BLaER1 (cell line): ENCODE measurements around the gene MTA3.
"Not testable (repeated sequence)": the region's sequence is repeated elsewhere in the genome, so short reads cannot be mapped to it uniquely, and the experiment has no call there.

Source experiments
- H3K27ac ChIP-seq: shearing (Covaris generic); formaldehyde crosslinking; 2 replicates; pipeline ENCODE4 v1.8.1; 2022
- H3K27me3 ChIP-seq: shearing (Covaris generic); formaldehyde crosslinking; 2 replicates; pipeline ENCODE4 v1.8.1; 2022
- H3K36me3 ChIP-seq: shearing (Covaris generic); formaldehyde crosslinking; 2 replicates; pipeline ENCODE4 v1.8.1; 2022
- H3K4me1 ChIP-seq: shearing (Covaris generic); formaldehyde crosslinking; 2 replicates; pipeline ENCODE4 v1.8.1; 2022
- H3K4me2 ChIP-seq: shearing (Covaris generic); formaldehyde crosslinking; 2 replicates; pipeline ENCODE4 v1.8.1; 2022
- H3K4me3 ChIP-seq: shearing (Covaris generic); formaldehyde crosslinking; 2 replicates; pipeline ENCODE4 v1.8.1; 2022
- H3K9ac ChIP-seq: shearing (Covaris generic); formaldehyde crosslinking; 2 replicates; pipeline ENCODE4 v1.8.1; 2022
- H3K9me3 ChIP-seq: shearing (Covaris generic); formaldehyde crosslinking; 2 replicates; pipeline ENCODE4 v1.8.1; 2022
- H4K20me1 ChIP-seq: shearing (Covaris generic); formaldehyde crosslinking; 2 replicates; pipeline ENCODE4 v1.8.1; 2022
- Cebpa-rat ChIP-seq: shearing (Covaris generic); IDR thresholded peaks from 2 replicates; pipeline ENCODE4 v1.8.1; 2022

MTA3 gene

GRCh38 chr2:42602876-42603219 is 34.4 kb downstream of the MTA3 start:
- Histone ChIP-seq H3K9me3 (peaks cover 13% of the 10 kb centered on the region; the same call in 1 of the 2 replicates), H3K4me3 (no peak overlapping the region), H3K9ac (no peak overlapping the region), H3K27ac (no peak overlapping the region), H3K4me1 (peaks cover 7% of the 10 kb centered on the region; the same call in 1 of the 2 replicates), H4K20me1 (no peaks in the 10 kb centered on the region), H3K27me3 (no peaks in the 10 kb centered on the region), H3K4me2 (no peak overlapping the region), H3K36me3 (peaks cover 29% of the 10 kb centered on the region)
- TF ChIP-seq Cebpa-rat = no peak

- not testable (repeated sequence) for H3K9ac ChIP-seq, H3K27me3 ChIP-seq, H3K27ac ChIP-seq, H3K4me2 ChIP-seq, H3K4me1 ChIP-seq, H4K20me1 ChIP-seq, H3K4me3 ChIP-seq
- Histone ChIP-seq H3K36me3 (peaks cover 38% of the 10 kb centered on the region), H3K9me3 (peaks cover 13% of the 10 kb centered on the region; the same call in 1 of the 2 replicates)
Measured at GRCh38 chr2:42604341-42604867, 36.0 kb downstream of the MTA3 start.

GRCh38 chr2:42606166-42606565 is 37.7 kb downstream of the MTA3 start:
- H3K27me3 ChIP-seq, H3K4me1 ChIP-seq, H4K20me1 ChIP-seq, H3K9ac ChIP-seq, H3K4me3 ChIP-seq, H3K27ac ChIP-seq, H3K4me2 ChIP-seq: not testable (repeated sequence)
- Histone ChIP-seq H3K36me3 (peaks cover 51% of the 10 kb centered on the region), H3K9me3 (peaks cover 13% of the 10 kb centered on the region; the same call in 1 of the 2 replicates)

- no peak for TF ChIP-seq Cebpa-rat
- Histone ChIP-seq H3K4me1 (no peaks in the 10 kb centered on the region), H3K9ac (no peak overlapping the region), H3K27ac (no peak overlapping the region), H3K27me3 (no peaks in the 10 kb centered on the region), H3K4me3 (no peak overlapping the region), H4K20me1 (no peaks in the 10 kb centered on the region), H3K9me3 (peaks cover 13% of the 10 kb centered on the region; the same call in 1 of the 2 replicates), H3K36me3 (peaks cover 51% of the 10 kb centered on the region), H3K4me2 (no peak overlapping the region)
Measured at GRCh38 chr2:42607101-42607637, 38.7 kb downstream of the MTA3 start.

GRCh38 chr2:42613281-42614064 is 45.0 kb downstream of the MTA3 start:
- H3K9me3 ChIP-seq = no peaks in the 10 kb centered on the region
- H3K27me3 ChIP-seq = no peaks in the 10 kb centered on the region
- peaks cover 84% of the 10 kb centered on the region for H3K36me3 ChIP-seq
- no peak overlapping the region for H3K4me2 ChIP-seq
- no peak overlapping the region for H3K9ac ChIP-seq
- no peaks in the 10 kb centered on the region for H3K4me1 ChIP-seq
- H3K4me3 ChIP-seq = no peak overlapping the region
- no peak overlapping the region for H3K27ac ChIP-seq
- no peaks in the 10 kb centered on the region for H4K20me1 ChIP-seq
- TF ChIP-seq Cebpa-rat = no peak

- Histone ChIP-seq H3K4me1 (no peaks in the 10 kb centered on the region), H4K20me1 (no peaks in the 10 kb centered on the region), H3K27ac (no peak overlapping the region), H3K27me3 (no peaks in the 10 kb centered on the region), H3K4me3 (no peak overlapping the region), H3K4me2 (no peak overlapping the region), H3K36me3 (peaks cover 84% of the 10 kb centered on the region), H3K9ac (no peak overlapping the region), H3K9me3 (no peaks in the 10 kb centered on the region)
- TF ChIP-seq Cebpa-rat = no peak
Measured at GRCh38 chr2:42614838-42615237, 46.4 kb downstream of the MTA3 start.

GRCh38 chr2:42618116-42618515 is 49.7 kb downstream of the MTA3 start:
- Histone ChIP-seq H4K20me1 (no peaks in the 10 kb centered on the region), H3K36me3 (peaks cover 77% of the 10 kb centered on the region), H3K9me3 (peaks cover 27% of the 10 kb centered on the region), H3K4me3 (no peak overlapping the region), H3K4me1 (no peaks in the 10 kb centered on the region), H3K27me3 (no peaks in the 10 kb centered on the region), H3K27ac (no peak overlapping the region), H3K9ac (no peak overlapping the region), H3K4me2 (no peak overlapping the region)
- no peak for TF ChIP-seq Cebpa-rat

GRCh38 chr2:42618972-42619371 is 50.5 kb downstream of the MTA3 start:
- Histone ChIP-seq H3K4me1 (no peaks in the 10 kb centered on the region), H3K27me3 (no peaks in the 10 kb centered on the region), H3K4me2 (no peak overlapping the region), H3K36me3 (peaks cover 79% of the 10 kb centered on the region), H3K9ac (no peak overlapping the region), H3K9me3 (peaks cover 32% of the 10 kb centered on the region), H4K20me1 (no peaks in the 10 kb centered on the region), H3K4me3 (no peak overlapping the region), H3K27ac (no peak overlapping the region)
- TF ChIP-seq Cebpa-rat = no peak

GRCh38 chr2:42621626-42622025 is 53.2 kb downstream of the MTA3 start:
- H3K27ac ChIP-seq, H3K27me3 ChIP-seq, H3K9ac ChIP-seq, H4K20me1 ChIP-seq, H3K4me3 ChIP-seq, H3K4me2 ChIP-seq, H3K4me1 ChIP-seq: not testable (repeated sequence)
- Histone ChIP-seq H3K36me3 (peaks cover 56% of the 10 kb centered on the region), H3K9me3 (peaks cover 32% of the 10 kb centered on the region)

GRCh38 chr2:42622943-42623676 is 54.7 kb downstream of the MTA3 start:
- Histone ChIP-seq H3K4me2 (no peak overlapping the region), H3K36me3 (peaks cover 56% of the 10 kb centered on the region), H3K9me3 (peaks cover 32% of the 10 kb centered on the region), H3K27ac (no peak overlapping the region), H3K27me3 (no peaks in the 10 kb centered on the region), H3K9ac (no peak overlapping the region), H4K20me1 (no peaks in the 10 kb centered on the region), H3K4me3 (no peak overlapping the region), H3K4me1 (no peaks in the 10 kb centered on the region)
- no peak for TF ChIP-seq Cebpa-rat
